Astrocyte (in vitro differentiated cells and primary cell): ENCODE data around the gene MPZL1. TPM values are rescaled to one million over a fixed set of nuclear protein-coding genes. Genes with fewer than 3 reads are reported as not detected.

Experiments
- DNase-seq: peaks from one replicate; pipeline ENCODE4 v3.0.0-alpha.2; 2010; ENCODE audit warnings: low read depth
- FAIRE-seq: peaks from 2 replicates; lab custom pipeline; 2011; peaks lifted over from hg19 to GRCh38; lab: Jason Lieb, UNC
- H2AFZ ChIP-seq: 2 replicates; pipeline ENCODE4 v1.6.0; 2012; ENCODE audit warnings: low read depth, low read length, inconsistent platforms
- H3K27ac ChIP-seq: 2 replicates; pipeline ENCODE4 v1.5.1; 2011; ENCODE audit warnings: low read depth, low read length, inconsistent platforms
- H3K27me3 ChIP-seq: 2 replicates; pipeline ENCODE4 v1.6.0; 2011; ENCODE audit warnings: low read length, inconsistent platforms; ENCODE audit not compliant: insufficient read depth
- H3K36me3 ChIP-seq: 2 replicates; pipeline ENCODE4 v1.5.1; 2011; ENCODE audit warnings: low read length, inconsistent platforms; ENCODE audit not compliant: insufficient read depth
- H3K4me1 ChIP-seq: 2 replicates; pipeline ENCODE4 v1.5.1; 2011; ENCODE audit warnings: low read length, inconsistent platforms; ENCODE audit not compliant: insufficient read depth
- H3K4me2 ChIP-seq: 2 replicates; pipeline ENCODE4 v1.6.0; 2012; ENCODE audit warnings: low read length, inconsistent platforms
- H3K4me3 ChIP-seq: 2 replicates; pipeline ENCODE4 v1.5.1; 2011; ENCODE audit warnings: low read depth, mild to moderate bottlenecking, low read length, inconsistent platforms; ENCODE audit not compliant: insufficient read depth
- H3K79me2 ChIP-seq: 2 replicates; pipeline ENCODE4 v1.6.0; 2012; ENCODE audit warnings: mild to moderate bottlenecking, low read length, inconsistent platforms; ENCODE audit not compliant: insufficient read depth
- H3K9ac ChIP-seq: 2 replicates; pipeline ENCODE4 v1.6.0; 2012; ENCODE audit warnings: mild to moderate bottlenecking, low read length, inconsistent platforms
- H3K9me3 ChIP-seq: 2 replicates; pipeline ENCODE4 v1.5.1; 2012; ENCODE audit warnings: low read depth, mild to moderate bottlenecking, low read length, inconsistent platforms; ENCODE audit not compliant: insufficient read depth
- H4K20me1 ChIP-seq: 2 replicates; pipeline ENCODE4 v1.6.0; 2012; ENCODE audit warnings: low read length, inconsistent platforms; ENCODE audit not compliant: insufficient read depth
- H3K27ac Mint-ChIP-seq: one replicate; pipeline ENCODE4 v1.8.0; 2021; ENCODE audit warnings: mild to moderate bottlenecking, mixed read lengths; ENCODE audit not compliant: unreplicated experiment
- H3K27me3 Mint-ChIP-seq: one replicate; pipeline ENCODE4 v1.8.0; 2021; ENCODE audit warnings: low read depth, mixed read lengths; ENCODE audit not compliant: unreplicated experiment
- H3K36me3 Mint-ChIP-seq: one replicate; pipeline ENCODE4 v1.8.0; 2021; ENCODE audit warnings: low read depth, mixed read lengths; ENCODE audit not compliant: unreplicated experiment
- H3K4me1 Mint-ChIP-seq: one replicate; pipeline ENCODE4 v1.8.0; 2021; ENCODE audit warnings: low read depth, mixed read lengths; ENCODE audit not compliant: unreplicated experiment
- H3K4me3 Mint-ChIP-seq: one replicate; pipeline ENCODE4 v1.8.0; 2021; ENCODE audit warnings: mild to moderate bottlenecking, moderate library complexity, mixed read lengths; ENCODE audit not compliant: unreplicated experiment
- H3K9me3 Mint-ChIP-seq: one replicate; pipeline ENCODE4 v1.8.0; 2021; ENCODE audit warnings: mild to moderate bottlenecking, mixed read lengths; ENCODE audit not compliant: unreplicated experiment
- CTCF ChIP-seq: IDR thresholded peaks from 2 replicates; pipeline ENCODE4 v1.5.1; 2011; ENCODE audit warnings: low read depth, mild to moderate bottlenecking, inconsistent platforms, low read length, moderate library complexity; ENCODE audit not compliant: insufficient read depth
- EZH2 ChIP-seq: IDR thresholded peaks from 2 replicates; pipeline ENCODE4 v1.6.1; 2012; ENCODE audit warnings: mild to moderate bottlenecking, low read length, inconsistent platforms; ENCODE audit not compliant: insufficient read depth
- total RNA-seq: library from RNA; stranded (reverse); gene quantifications from 2 replicates; pipeline ENCODE4 v1.2.1, GENCODE V29; 2021

MPZL1 gene
- total RNA-seq, 1 donor from 2014 or later, result 240 TPM

GRCh38 chr1:167701510-167701909 is 20.3 kb upstream of the MPZL1 start:
- H3K27me3 Mint-ChIP-seq, result peaks cover 32% of the 10 kb centered on the region
- TF ChIP-seq EZH2 (no peak), CTCF (no peak)
- Histone ChIP-seq H4K20me1 (no peaks in the 10 kb centered on the region), H3K4me3 (no peak overlapping the region), H3K4me1 (no peaks in the 10 kb centered on the region), H3K27ac (no peak overlapping the region), H3K4me2 (no peak overlapping the region), H3K9ac (no peak overlapping the region), H3K27me3 (peaks cover 35% of the 10 kb centered on the region), H3K36me3 (no peaks in the 10 kb centered on the region), H3K79me2 (no peaks in the 10 kb centered on the region), H2AFZ (no peak overlapping the region), H3K9me3 (no peaks in the 10 kb centered on the region)
- H3K4me3 Mint-ChIP-seq, result no peak overlapping the region
- DNase-seq, result no peak
- H3K36me3 Mint-ChIP-seq, result no peaks in the 10 kb centered on the region
- no peaks in the 10 kb centered on the region for H3K9me3 Mint-ChIP-seq
- peaks cover 17% of the 10 kb centered on the region for H3K4me1 Mint-ChIP-seq
- no peak overlapping the region for H3K27ac Mint-ChIP-seq
- no peak for FAIRE-seq

GRCh38 chr1:167703557-167703956 is 18.2 kb upstream of the MPZL1 start:
- Histone ChIP-seq H3K4me1 (no peaks in the 10 kb centered on the region), H3K4me2 (no peak overlapping the region), H3K9me3 (no peaks in the 10 kb centered on the region), H4K20me1 (no peaks in the 10 kb centered on the region), H3K27me3 (peaks cover 41% of the 10 kb centered on the region), H3K27ac (no peak overlapping the region), H3K36me3 (no peaks in the 10 kb centered on the region), H3K9ac (no peak overlapping the region), H3K4me3 (no peak overlapping the region), H3K79me2 (no peaks in the 10 kb centered on the region), H2AFZ (no peak overlapping the region)
- no peak overlapping the region for H3K4me3 Mint-ChIP-seq
- no peaks in the 10 kb centered on the region for H3K9me3 Mint-ChIP-seq
- no peak overlapping the region for H3K27ac Mint-ChIP-seq
- no peaks in the 10 kb centered on the region for H3K36me3 Mint-ChIP-seq
- TF ChIP-seq EZH2, result no peak
- no peak for TF ChIP-seq CTCF
- DNase-seq, result no peak
- no peak for FAIRE-seq
- peaks cover 17% of the 10 kb centered on the region for H3K27me3 Mint-ChIP-seq
- peaks cover 22% of the 10 kb centered on the region for H3K4me1 Mint-ChIP-seq

- Histone ChIP-seq H3K36me3 (no peaks in the 10 kb centered on the region), H3K27me3 (peaks cover 39% of the 10 kb centered on the region), H3K79me2 (no peaks in the 10 kb centered on the region), H3K4me2 (no peak overlapping the region), H2AFZ (no peak overlapping the region), H3K4me1 (no peaks in the 10 kb centered on the region), H3K9ac (no peak overlapping the region), H3K4me3 (no peak overlapping the region), H3K27ac (no peak overlapping the region), H4K20me1 (no peaks in the 10 kb centered on the region), H3K9me3 (no peaks in the 10 kb centered on the region)
- Mint-ChIP-seq H3K9me3 (no peaks in the 10 kb centered on the region), H3K36me3 (no peaks in the 10 kb centered on the region), H3K27ac (no peak overlapping the region), H3K4me3 (no peak overlapping the region), H3K4me1 (peaks cover 27% of the 10 kb centered on the region), H3K27me3 (peaks cover 12% of the 10 kb centered on the region)
- no peak for FAIRE-seq
- no peak for DNase-seq
- TF ChIP-seq CTCF, result no peak
These were observed 17.1 kb upstream of the MPZL1 start for GRCh38 chr1:167704715-167705114.
